Breast epithelium (tissue), 3 donors: ENCODE results near the gene FRMD4A.

ENCODE experiments used
- CTCF ChIP-seq, 3 donors: fragments of 450-650 bp; IDR thresholded peaks; one replicate each; pipeline ENCODE4 v1.5.1; 2016 to 2017; ENCODE audit warnings: antibody characterized with exemption in 3 of 3, mild to moderate bottlenecking in 3 of 3, moderate library complexity in 3 of 3
- POLR2AphosphoS5 ChIP-seq, 3 donors: sonication (generic); formaldehyde crosslinking; IDR thresholded peaks; one replicate each; pipeline ENCODE4 v1.6.1; 2017; ENCODE audit warnings: antibody characterized with exemption in 3 of 3

- TF ChIP-seq CTCF (IDR thresholded peaks at IDR 0.05) = no peak
- no peak for TF ChIP-seq POLR2AphosphoS5 (IDR thresholded peaks at IDR 0.05)
Observed at GRCh38 chr10:14302035-14302434, 28.7 kb downstream of the FRMD4A start.
